ENCODE data around the gene CPTP. TPM values are rescaled to one million over a fixed set of nuclear protein-coding genes. Genes with fewer than 3 reads are reported as not detected.

Gene CPTP
- total RNA-seq, 1 experiment from 2014 or later, result 14.0 TPM

DNA sequence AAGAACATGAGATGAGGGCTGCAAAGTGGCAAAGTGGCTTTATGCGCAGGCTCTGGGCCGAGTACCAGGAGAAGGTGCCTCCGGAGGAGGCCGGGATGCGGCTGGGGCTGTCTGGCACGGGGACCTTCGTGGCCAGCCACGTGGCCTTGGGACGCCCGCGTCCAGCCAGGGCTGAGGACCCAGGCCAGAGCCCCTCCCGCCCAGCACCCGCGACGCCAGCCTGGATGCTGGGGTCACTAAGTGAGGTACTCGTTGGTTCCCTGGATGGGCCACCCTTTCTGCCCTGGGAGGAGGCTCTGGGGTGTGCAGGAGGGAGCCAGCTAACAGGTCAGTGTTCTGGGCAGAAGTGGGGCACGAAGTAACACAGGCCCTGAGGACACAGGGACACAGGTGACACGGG, 31.8 kb upstream of the CPTP start:
- Histone ChIP-seq H3K79me2 (ENCODE audit: insufficient read depth, low read length) (no peaks in the 10 kb centered on the region), H3K79me1 (ENCODE audit: insufficient read depth, low read depth, low read length, poor library complexity, severe bottlenecking) (no peaks in the 10 kb centered on the region), H3K18ac (ENCODE audit: insufficient read length, low read depth, low read length) (no peak overlapping the region), H2AFZ (ENCODE audit: low read length) (no peak overlapping the region), H4K20me1 (ENCODE audit: control insufficient read depth, insufficient read depth, insufficient read length) (no peaks in the 10 kb centered on the region), H3K4ac (ENCODE audit: low read depth, low read length) (no peak overlapping the region), H2AK5ac (ENCODE audit: insufficient read length, low read length) (no peak overlapping the region), H2BK12ac (ENCODE audit: insufficient read length, low read depth, low read length) (no peak overlapping the region), H4K91ac (ENCODE audit: insufficient read length, low read depth, low read length) (no peak overlapping the region), H4K5ac (ENCODE audit: insufficient read length, low read depth, low read length) (no peak overlapping the region), H3K27me3 (ENCODE audit: insufficient read depth, low read length) (no peaks in the 10 kb centered on the region), H3T11ph (ENCODE audit: low read length) (no peak overlapping the region), H3K56ac (ENCODE audit: insufficient read length, low read depth, low read length) (no peak overlapping the region), H3K14ac (ENCODE audit: insufficient read depth, low read length) (no peak overlapping the region), H3K27ac (ENCODE audit: insufficient read length, low read depth, low read length) (no peak overlapping the region), H2BK120ac (ENCODE audit: low read depth, low read length, poor library complexity, severe bottlenecking) (no peak overlapping the region), H3K4me1 (ENCODE audit: insufficient read depth, low read length) (no peaks in the 10 kb centered on the region), H3K9ac (ENCODE audit: extremely low read depth, insufficient read length, low read length) (no peak overlapping the region), H2BK15ac (ENCODE audit: low read depth, low read length) (no peak overlapping the region), H3K23ac (ENCODE audit: insufficient read length, low read depth, low read length) (no peak overlapping the region), H3K9me3 (ENCODE audit: control insufficient read depth, low read depth, low read length) (no peaks in the 10 kb centered on the region), H4K8ac (replicated peaks; ENCODE audit: insufficient read length, low read depth, low read length) (no peak overlapping the region), H2BK5ac (ENCODE audit: insufficient read length, low read length) (no peak overlapping the region), H2BK20ac (ENCODE audit: low read depth, low read length, poor library complexity, severe bottlenecking) (no peak overlapping the region), H3K23me2 (ENCODE audit: insufficient read length, low read depth, low read length, poor library complexity, severe bottlenecking) (peaks cover 4% of the 10 kb centered on the region), H3K4me2 (ENCODE audit: insufficient read depth, insufficient read length, low read length) (no peak overlapping the region)
- DNase-seq, result no peak
- no CpG with 5 or more reads among the region's 18 CpGs for WGBS (ENCODE audit: extremely low coverage, insufficient read length, low lambda C conversion rate)
- no peak for TF ChIP-seq CTCF (conservative IDR thresholded peaks at IDR 0.05)
- Mint-ChIP-seq H3K27ac (no peak overlapping the region), H3K36me3 (ENCODE audit: insufficient read depth in 1 of 3, low read depth in 3 of 3) (no peaks in the 10 kb centered on the region), H3K27me3 (ENCODE audit: low read depth) (peaks cover 2% of the 10 kb centered on the region), H3K4me3 (no peak overlapping the region), H3K9me3 (peaks cover 2 to 10% of the 10 kb centered on the region in 2 experiments; a peak in 2 of 5 replicates), H3K4me1 (peaks cover 0 to 9% of the 10 kb centered on the region in 2 experiments; a peak in 2 of 4 replicates)
